Urinary bladder (tissue), 4 donors: ENCODE data around the gene UGT1A8. TPM values are rescaled to one million over a fixed set of nuclear protein-coding genes. Genes with fewer than 3 reads are reported as not detected.

Source experiments
- DNase-seq: peaks from one replicate; pipeline ENCODE4 v3.0.0-alpha.2; 2015; ENCODE audit errors: extremely low spot score
- H3K27ac ChIP-seq: one replicate; pipeline ENCODE4 v1.5.1; 2013; ENCODE audit warnings: low read depth, mild to moderate bottlenecking, moderate library complexity
- H3K36me3 ChIP-seq: one replicate; pipeline ENCODE4 v1.6.1; 2013; ENCODE audit warnings: mild to moderate bottlenecking, moderate library complexity; ENCODE audit not compliant: insufficient read depth
- H3K4me1 ChIP-seq: one replicate; pipeline ENCODE4 v1.6.1; 2013; ENCODE audit warnings: mild to moderate bottlenecking, moderate library complexity; ENCODE audit not compliant: insufficient read depth
- H3K4me3 ChIP-seq: one replicate; pipeline ENCODE4 v1.5.1; 2013; ENCODE audit warnings: low read depth, low read length
- WGBS: extraction: QIAGEN DNeasy Blood & Tissue Kit; methylation state at CpG from one replicate; pipeline ENCODE4 v1.1.7; 2013; 5-methylcytosine and 5-hydroxymethylcytosine counted together
- polyA plus RNA-seq: library from polyadenylated mRNA; stranded (reverse); fragments of 200-250 nt; gene quantifications from one replicate; pipeline ENCODE4 v1.2.3, GENCODE V29; 2013
- total RNA-seq: library from RNA; depleted of rRNA; stranded (reverse); fragments of >200 nt; gene quantifications from one replicate; pipeline ENCODE4 v1.2.3, GENCODE V29; 2014
- donor health status: healthy with polysubstance abuse.
- donor health status: healthy.

Gene UGT1A8
- total and polyA plus RNA-seq, 2 donors = 0.16 to 0.56 TPM

GRCh38 chr2:233816771-233817170 lies 199.3 kb downstream of the UGT1A8 start:
- H3K27ac ChIP-seq = no peak overlapping the region
- 76% methylated on average over 4 of the region's 4 CpGs for WGBS
- no peak overlapping the region for H3K4me3 ChIP-seq
- DNase-seq = no peak
- no peaks in the 10 kb centered on the region for H3K4me1 ChIP-seq
- H3K36me3 ChIP-seq = no peaks in the 10 kb centered on the region

GRCh38 chr2:233817361-233817911 lies 200.0 kb downstream of the UGT1A8 start:
- DNase-seq = no peak
- Histone ChIP-seq H3K4me1 (no peaks in the 10 kb centered on the region), H3K36me3 (no peaks in the 10 kb centered on the region), H3K27ac (no peak overlapping the region), H3K4me3 (no peak overlapping the region)
- WGBS = 72% methylated on average over 3 of the region's 3 CpGs

- no peaks in the 10 kb centered on the region for H3K36me3 ChIP-seq
- H3K27ac ChIP-seq = no peak overlapping the region
- no peak overlapping the region for H3K4me3 ChIP-seq
- WGBS = 93% methylated on average over 11 of the region's 11 CpGs
- H3K4me1 ChIP-seq = no peaks in the 10 kb centered on the region
- DNase-seq = no peak
Measured at GRCh38 chr2:233817995-233818638, 200.7 kb downstream of the UGT1A8 start.

DNA sequence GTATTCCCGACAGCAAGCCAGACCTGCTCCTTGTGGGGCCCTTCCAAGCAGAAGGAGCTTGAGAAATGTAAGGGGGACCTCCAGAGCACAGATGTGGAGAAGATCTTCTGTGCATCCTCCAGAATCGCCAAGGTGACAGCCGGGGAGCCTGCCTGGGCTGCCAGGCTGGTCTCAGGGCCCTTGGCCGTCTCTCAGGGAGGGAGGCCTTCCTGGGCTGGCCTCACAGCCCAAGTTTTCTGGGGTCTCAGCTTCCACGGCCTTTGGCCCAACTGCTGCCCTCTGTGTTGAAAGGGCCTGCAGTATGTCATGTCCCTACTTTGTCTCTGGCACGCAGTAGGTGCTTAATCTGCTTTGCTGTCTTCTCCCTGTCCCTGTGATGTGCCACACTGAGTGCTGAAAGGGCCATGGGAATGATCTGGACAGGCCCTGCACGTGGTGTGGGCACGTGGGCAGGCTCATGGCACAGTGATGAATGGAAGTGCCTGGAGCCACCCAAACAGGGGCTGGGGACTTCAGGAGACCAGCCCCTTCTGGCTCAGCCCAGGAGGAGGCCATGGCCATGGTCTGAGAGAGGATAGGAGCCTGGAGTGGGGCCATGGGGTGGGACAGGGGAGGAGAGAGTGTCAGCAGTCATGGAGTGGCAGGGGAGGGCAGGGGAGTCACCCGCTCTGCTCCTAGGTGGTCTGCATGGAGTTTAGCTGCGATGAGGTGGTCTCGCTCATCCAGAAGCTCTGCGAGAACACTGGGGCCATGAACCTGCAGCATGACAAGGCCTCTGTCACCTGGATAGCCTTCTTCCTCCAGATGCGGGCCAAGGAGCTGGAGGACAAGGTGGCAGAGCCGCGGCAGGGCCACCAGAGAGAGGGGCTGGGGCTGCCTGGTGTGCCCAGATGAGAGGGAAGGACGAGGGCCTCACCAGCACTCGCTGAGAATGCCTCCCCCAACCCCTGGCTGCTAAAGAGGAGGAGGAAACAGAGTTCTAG lies 201.5 kb downstream of the UGT1A8 start:
- no peaks in the 10 kb centered on the region for H3K4me1 ChIP-seq
- no peak overlapping the region for H3K27ac ChIP-seq
- 85% methylated on average over 17 of the region's 17 CpGs for WGBS
- no peak overlapping the region for H3K4me3 ChIP-seq
- H3K36me3 ChIP-seq = no peaks in the 10 kb centered on the region
- no peak for DNase-seq

- no peak for DNase-seq
- no peaks in the 10 kb centered on the region for H3K36me3 ChIP-seq
- H3K27ac ChIP-seq = no peak overlapping the region
- 82% methylated on average over 18 of the region's 18 CpGs for WGBS
- no peaks in the 10 kb centered on the region for H3K4me1 ChIP-seq
- no peak overlapping the region for H3K4me3 ChIP-seq
Measured at GRCh38 chr2:233819884-233820773, 202.7 kb downstream of the UGT1A8 start.

GRCh38 chr2:233820774-233821105 lies 203.3 kb downstream of the UGT1A8 start:
- Histone ChIP-seq H3K36me3 (no peaks in the 10 kb centered on the region), H3K4me1 (no peaks in the 10 kb centered on the region), H3K4me3 (no peak overlapping the region), H3K27ac (no peak overlapping the region)
- WGBS = 80% methylated on average over 6 of the region's 6 CpGs
- no peak for DNase-seq

GRCh38 chr2:233821196-233821595 lies 203.8 kb downstream of the UGT1A8 start:
- Histone ChIP-seq H3K36me3 (no peaks in the 10 kb centered on the region), H3K4me1 (no peaks in the 10 kb centered on the region), H3K27ac (no peak overlapping the region), H3K4me3 (no peak overlapping the region)
- DNase-seq = no peak
- 83% methylated on average over 3 of the region's 3 CpGs for WGBS

DNA sequence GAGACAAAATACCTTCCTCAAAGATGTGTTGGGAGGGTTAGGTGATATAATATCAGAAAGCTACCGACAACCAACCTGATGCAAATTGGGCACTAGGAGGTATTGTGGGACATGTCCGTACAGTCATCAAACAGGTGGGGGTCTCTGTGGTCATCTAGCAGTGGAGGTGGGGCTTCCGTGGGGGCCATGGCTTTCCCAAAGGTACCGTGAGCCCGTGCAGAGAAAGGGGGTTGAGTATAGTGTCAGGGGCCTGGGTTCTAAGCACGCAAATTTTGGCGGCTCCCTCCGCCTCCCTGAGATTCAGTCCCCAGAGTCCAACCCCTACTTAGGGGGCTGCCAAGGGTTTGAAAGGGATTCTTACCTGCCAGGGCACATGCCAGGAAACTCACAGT lies 204.3 kb downstream of the UGT1A8 start:
- Histone ChIP-seq H3K36me3 (no peaks in the 10 kb centered on the region), H3K4me3 (no peak overlapping the region), H3K27ac (no peak overlapping the region), H3K4me1 (no peaks in the 10 kb centered on the region)
- no peak for DNase-seq
- 92% methylated on average over 8 of the region's 8 CpGs for WGBS

GRCh38 chr2:233822101-233822771 lies 204.8 kb downstream of the UGT1A8 start:
- H3K36me3 ChIP-seq = no peaks in the 10 kb centered on the region
- 84% methylated on average over 21 of the region's 21 CpGs for WGBS
- no peak for DNase-seq
- no peaks in the 10 kb centered on the region for H3K4me1 ChIP-seq
- no peak overlapping the region for H3K4me3 ChIP-seq
- H3K27ac ChIP-seq = no peak overlapping the region

Other genes with a start within 250 kb of the UGT1A8 start
- 59.6 TPM for gene USP40, start 50.9 kb upstream of the UGT1A8 start, total RNA-seq
- 16.0 TPM for gene USP40, start 50.9 kb upstream of the UGT1A8 start, polyA plus RNA-seq
- not detected for gene UGT1A10, start 18.8 kb downstream of the UGT1A8 start, total RNA-seq
- gene UGT1A10, start 18.8 kb downstream of the UGT1A8 start, polyA plus RNA-seq = not detected
- gene UGT1A9, start 54.3 kb downstream of the UGT1A8 start, total RNA-seq = not detected
- gene UGT1A9, start 54.3 kb downstream of the UGT1A8 start, polyA plus RNA-seq = 0.16 TPM
- gene UGT1A7, start 64.3 kb downstream of the UGT1A8 start, total RNA-seq = 2.5 TPM
- gene UGT1A7, start 64.3 kb downstream of the UGT1A8 start, polyA plus RNA-seq = 0.08 TPM
- gene UGT1A6, start 75.3 kb downstream of the UGT1A8 start, total RNA-seq = 17.6 TPM
- 19.9 TPM for gene UGT1A6, start 75.3 kb downstream of the UGT1A8 start, polyA plus RNA-seq
- gene UGT1A5, start 95.3 kb downstream of the UGT1A8 start, total RNA-seq = 0.79 TPM
- not detected for gene UGT1A5, start 95.3 kb downstream of the UGT1A8 start, polyA plus RNA-seq
- gene UGT1A4, start 101.1 kb downstream of the UGT1A8 start, total RNA-seq = 1.1 TPM
- 1.2 TPM for gene UGT1A4, start 101.1 kb downstream of the UGT1A8 start, polyA plus RNA-seq
- 1.2 TPM for gene UGT1A3, start 111.4 kb downstream of the UGT1A8 start, total RNA-seq
- 0.14 TPM for gene UGT1A3, start 111.4 kb downstream of the UGT1A8 start, polyA plus RNA-seq
- 1.9 TPM for gene UGT1A1, start 142.6 kb downstream of the UGT1A8 start, total RNA-seq
- gene UGT1A1, start 142.6 kb downstream of the UGT1A8 start, polyA plus RNA-seq = 5.6 TPM
- 0.32 TPM for gene MROH2A, start 160.7 kb downstream of the UGT1A8 start, total RNA-seq
- gene MROH2A, start 160.7 kb downstream of the UGT1A8 start, polyA plus RNA-seq = 7.3 TPM
- gene HJURP, start 236.9 kb downstream of the UGT1A8 start, total RNA-seq = 8.9 TPM
- gene HJURP, start 236.9 kb downstream of the UGT1A8 start, polyA plus RNA-seq = 0.27 TPM